Dendritic cell treated with granulocyte-macrophage colony-stimulating factor and Interleukin-4, amounts not matched to agents 40 ng/mL and 50 ng/mL, for 4 days (primary cell): ENCODE results near the gene SLC10A7.

Experiments
- H3K27ac Mint-ChIP-seq: one replicate; pipeline ENCODE4 v1.8.0; 2022; ENCODE audit warnings: mild to moderate bottlenecking, mixed read lengths
- H3K27me3 Mint-ChIP-seq: one replicate; pipeline ENCODE4 v1.8.0; 2022; ENCODE audit warnings: mild to moderate bottlenecking, mixed read lengths
- H3K36me3 Mint-ChIP-seq: one replicate; pipeline ENCODE4 v1.8.0; 2022; ENCODE audit warnings: low read depth, mixed read lengths
- H3K4me1 Mint-ChIP-seq: one replicate; pipeline ENCODE4 v1.8.0; 2022; ENCODE audit warnings: low read depth, mixed read lengths
- H3K4me3 Mint-ChIP-seq: one replicate; pipeline ENCODE4 v1.8.0; 2022; ENCODE audit warnings: mild to moderate bottlenecking, moderate library complexity, mixed read lengths
- H3K9me3 Mint-ChIP-seq: one replicate; pipeline ENCODE4 v1.8.0; 2022; ENCODE audit warnings: mixed read lengths
- intact Hi-C: fragments of 100-400 bp; cut with micrococcal nuclease; formaldehyde crosslinking; loops from one replicate; pipeline ENCODE4 v1.15.0; 2022

Gene SLC10A7

DNA sequence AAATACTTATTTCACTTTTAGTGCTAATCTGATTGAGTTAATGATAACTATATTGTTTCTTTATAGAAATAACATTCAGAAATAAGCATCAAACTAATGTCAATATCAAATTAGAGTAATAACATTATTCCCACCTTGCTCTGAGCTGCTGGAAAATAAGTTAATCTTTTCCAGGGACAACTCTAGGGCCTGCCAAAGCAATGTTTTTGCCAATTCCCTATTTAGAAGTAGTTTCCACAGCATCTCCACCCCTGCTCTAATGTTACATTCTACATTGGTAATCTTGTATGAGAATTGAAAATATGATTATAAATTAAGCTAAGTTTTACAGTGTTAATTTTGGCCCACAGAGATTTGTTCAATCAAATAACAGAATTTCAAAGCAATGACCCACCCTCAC lies 239.1 kb downstream of the SLC10A7 start:
- Mint-ChIP-seq H3K27me3 (no peaks in the 10 kb centered on the region), H3K9me3 (no peaks in the 10 kb centered on the region), H3K4me3 (no peak overlapping the region), H3K36me3 (no peaks in the 10 kb centered on the region), H3K27ac (no peak overlapping the region), H3K4me1 (no peaks in the 10 kb centered on the region)
- intact Hi-C loops: no loop called here

DNA sequence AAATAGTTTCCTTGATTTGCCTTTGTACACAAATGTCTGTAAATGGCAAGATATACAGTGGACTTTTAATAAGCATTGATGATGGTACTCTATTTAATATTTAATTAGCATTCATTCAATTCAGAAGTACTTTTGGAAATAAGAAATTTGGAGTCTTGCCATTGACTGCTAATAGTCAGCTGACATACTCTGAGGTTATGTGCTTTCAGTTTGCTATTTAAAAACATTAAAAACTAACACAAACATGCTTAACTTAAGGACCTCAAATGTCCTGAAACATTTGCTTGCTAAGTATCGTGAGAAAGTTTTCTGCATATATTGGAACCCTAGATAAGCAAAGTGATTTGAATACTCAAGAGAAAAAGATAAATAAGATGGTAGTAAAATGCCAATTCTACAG lies 242.8 kb downstream of the SLC10A7 start:
- H3K27ac Mint-ChIP-seq: no peak overlapping the region
- H3K4me1 Mint-ChIP-seq: peaks cover 6% of the 10 kb centered on the region
- intact Hi-C loops: no loop called here
- H3K9me3 Mint-ChIP-seq: no peaks in the 10 kb centered on the region
- no peak overlapping the region for H3K4me3 Mint-ChIP-seq
- H3K27me3 Mint-ChIP-seq: no peaks in the 10 kb centered on the region
- H3K36me3 Mint-ChIP-seq: no peaks in the 10 kb centered on the region

DNA sequence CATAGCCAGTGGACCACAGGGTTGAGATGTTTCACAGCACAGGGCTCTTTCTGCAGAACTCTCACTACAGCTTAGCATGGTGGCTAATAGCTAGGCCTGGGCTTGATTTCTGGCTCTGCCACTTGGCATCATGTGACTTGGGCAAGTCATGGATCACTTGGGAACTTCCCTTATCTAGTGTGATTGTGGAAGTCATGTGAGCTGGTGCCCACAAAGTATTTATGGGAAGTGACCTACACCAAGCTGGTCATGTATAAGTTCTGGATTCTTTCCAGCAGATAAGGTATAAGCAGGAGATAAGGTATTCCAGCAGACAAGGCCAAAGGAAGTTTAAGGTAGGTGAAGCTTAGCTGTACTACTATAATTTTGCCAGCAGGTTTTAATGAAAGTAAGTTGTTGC lies 246.4 kb downstream of the SLC10A7 start:
- intact Hi-C loops: no loop called here
- Mint-ChIP-seq H3K27me3 (no peaks in the 10 kb centered on the region), H3K27ac (no peak overlapping the region), H3K36me3 (no peaks in the 10 kb centered on the region), H3K4me1 (peaks cover 6% of the 10 kb centered on the region), H3K4me3 (no peak overlapping the region), H3K9me3 (no peaks in the 10 kb centered on the region)

DNA sequence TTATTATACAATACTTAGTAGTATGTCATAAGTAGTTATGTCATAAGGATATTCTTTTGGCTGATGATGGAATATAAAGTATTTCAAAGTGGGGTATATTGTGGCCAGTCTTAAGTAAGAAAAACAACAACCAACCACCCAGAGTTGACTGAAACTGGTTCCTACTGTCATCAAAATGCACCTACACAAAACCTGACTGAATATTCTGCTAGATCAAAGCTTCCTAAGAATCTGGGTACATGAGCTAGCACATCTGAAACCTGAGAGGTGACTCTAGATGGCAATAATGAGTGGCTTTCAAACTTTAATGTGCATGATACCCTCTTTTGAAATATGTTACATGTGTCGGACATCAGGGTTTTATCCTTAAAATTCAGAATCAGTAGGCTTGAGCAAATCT lies 247.0 kb downstream of the SLC10A7 start:
- H3K4me3 Mint-ChIP-seq: no peak overlapping the region
- no peaks in the 10 kb centered on the region for H3K36me3 Mint-ChIP-seq
- no peaks in the 10 kb centered on the region for H3K9me3 Mint-ChIP-seq
- H3K27ac Mint-ChIP-seq: no peak overlapping the region
- peaks cover 6% of the 10 kb centered on the region for H3K4me1 Mint-ChIP-seq
- no peaks in the 10 kb centered on the region for H3K27me3 Mint-ChIP-seq
- intact Hi-C loops: no loop called here

DNA sequence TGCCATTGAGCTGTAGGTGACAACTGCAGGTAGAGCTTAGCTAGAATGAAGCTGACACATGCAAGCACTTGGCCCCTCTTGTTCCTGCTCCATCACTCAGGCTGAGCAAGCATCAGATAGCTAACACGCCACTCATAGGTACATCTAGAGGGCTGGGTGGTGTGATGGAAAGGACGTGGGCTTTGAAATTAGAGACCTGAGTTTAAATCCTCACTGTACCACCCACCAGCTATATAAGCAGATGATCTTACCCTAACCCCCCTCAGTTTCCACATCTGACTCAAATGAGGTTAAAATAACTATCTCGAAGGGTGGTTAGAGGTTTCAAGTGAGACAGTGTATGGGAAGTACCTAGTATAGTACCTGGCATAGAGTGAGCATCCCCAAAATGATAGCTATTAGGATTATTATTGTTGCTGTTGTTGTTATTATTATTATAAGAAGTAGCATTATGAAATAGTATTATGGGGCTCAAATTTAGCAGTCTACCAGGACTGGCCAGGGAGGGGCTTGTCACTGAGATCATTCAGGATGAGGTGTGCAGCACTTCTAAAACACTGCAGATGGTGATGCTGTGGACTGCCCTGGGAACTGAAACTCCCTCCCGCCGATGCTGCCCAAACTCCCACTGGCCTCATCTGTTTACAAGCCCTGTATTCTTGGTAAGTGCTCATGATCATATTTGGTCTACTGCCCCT lies 248.4 kb downstream of the SLC10A7 start:
- H3K4me1 Mint-ChIP-seq: peaks cover 6% of the 10 kb centered on the region
- no peaks in the 10 kb centered on the region for H3K27me3 Mint-ChIP-seq
- H3K9me3 Mint-ChIP-seq: no peaks in the 10 kb centered on the region
- H3K36me3 Mint-ChIP-seq: no peaks in the 10 kb centered on the region
- no peak overlapping the region for H3K27ac Mint-ChIP-seq
- intact Hi-C loops: no loop called here
- H3K4me3 Mint-ChIP-seq: no peak overlapping the region

DNA sequence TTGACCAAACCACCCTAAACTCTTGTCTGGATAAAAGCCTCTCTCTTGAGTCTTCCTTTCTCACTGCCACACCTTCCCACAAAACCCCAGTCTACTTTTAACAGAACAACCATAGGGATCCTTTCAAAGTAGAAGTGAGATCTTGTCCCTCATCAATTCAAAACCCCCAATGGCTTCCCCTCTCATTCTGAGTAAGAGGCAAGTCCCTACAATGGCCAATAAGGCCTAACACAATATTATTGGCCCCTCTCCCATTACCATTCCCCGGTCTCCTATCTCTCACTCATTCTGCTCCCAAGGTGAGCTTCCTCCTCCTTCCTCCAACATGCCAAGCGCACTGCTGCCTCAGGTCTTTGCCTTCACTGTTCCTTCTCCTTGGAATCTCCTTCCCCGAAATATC lies 250.3 kb downstream of the SLC10A7 start:
- no peaks in the 10 kb centered on the region for H3K27me3 Mint-ChIP-seq
- no peaks in the 10 kb centered on the region for H3K9me3 Mint-ChIP-seq
- no peaks in the 10 kb centered on the region for H3K36me3 Mint-ChIP-seq
- H3K27ac Mint-ChIP-seq: no peak overlapping the region
- peaks cover under 1% of the 10 kb centered on the region for H3K4me1 Mint-ChIP-seq
- no peak overlapping the region for H3K4me3 Mint-ChIP-seq
- intact Hi-C loops: no loop called here

DNA sequence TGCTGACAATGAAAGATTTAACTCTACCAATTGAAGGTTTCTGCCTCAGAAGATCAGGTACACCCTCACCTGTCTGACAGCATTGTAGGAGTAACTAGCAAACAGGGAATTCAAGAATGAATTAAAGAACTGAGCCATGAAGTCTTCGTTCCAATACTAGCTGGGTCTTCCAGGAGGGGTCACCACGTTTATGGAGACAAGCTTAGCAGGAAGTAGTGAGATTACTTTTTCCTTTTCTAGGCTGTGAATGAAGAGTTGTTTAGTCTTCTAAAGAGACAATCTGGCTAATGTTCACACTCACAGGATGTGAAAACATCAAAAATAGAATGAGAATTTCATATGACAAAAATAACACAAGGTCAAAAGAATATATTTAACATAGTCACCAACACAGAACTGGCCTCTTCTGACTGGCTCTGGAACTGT lies 252.5 kb downstream of the SLC10A7 start:
- Mint-ChIP-seq H3K4me1 (no peaks in the 10 kb centered on the region), H3K4me3 (no peak overlapping the region), H3K27me3 (no peaks in the 10 kb centered on the region), H3K9me3 (no peaks in the 10 kb centered on the region), H3K36me3 (no peaks in the 10 kb centered on the region), H3K27ac (no peak overlapping the region)
- intact Hi-C loops: no loop called here

DNA sequence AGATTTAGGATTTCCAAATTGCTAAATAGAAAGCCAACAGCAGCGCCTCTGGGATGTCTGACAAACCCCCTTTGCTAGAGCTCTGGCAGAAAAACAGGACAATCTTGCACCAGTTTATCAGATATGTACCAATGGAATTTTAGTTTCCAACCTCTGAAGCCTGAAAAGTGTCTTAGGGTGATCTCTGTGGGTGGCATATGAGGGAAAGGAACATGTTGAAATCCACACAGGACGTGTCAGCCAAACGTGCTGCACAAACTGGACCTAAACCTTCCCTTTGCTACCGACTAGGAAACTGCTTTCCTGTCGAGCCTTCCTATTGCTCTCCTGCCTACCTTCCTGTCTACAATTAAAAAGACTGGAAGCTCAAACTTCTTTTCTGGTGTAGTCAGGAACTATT lies 253.9 kb downstream of the SLC10A7 start:
- Mint-ChIP-seq H3K27me3 (no peaks in the 10 kb centered on the region), H3K9me3 (no peaks in the 10 kb centered on the region), H3K4me3 (no peak overlapping the region), H3K4me1 (no peaks in the 10 kb centered on the region), H3K36me3 (peaks cover 3% of the 10 kb centered on the region), H3K27ac (no peak overlapping the region)
- intact Hi-C loops: no loop called here

DNA sequence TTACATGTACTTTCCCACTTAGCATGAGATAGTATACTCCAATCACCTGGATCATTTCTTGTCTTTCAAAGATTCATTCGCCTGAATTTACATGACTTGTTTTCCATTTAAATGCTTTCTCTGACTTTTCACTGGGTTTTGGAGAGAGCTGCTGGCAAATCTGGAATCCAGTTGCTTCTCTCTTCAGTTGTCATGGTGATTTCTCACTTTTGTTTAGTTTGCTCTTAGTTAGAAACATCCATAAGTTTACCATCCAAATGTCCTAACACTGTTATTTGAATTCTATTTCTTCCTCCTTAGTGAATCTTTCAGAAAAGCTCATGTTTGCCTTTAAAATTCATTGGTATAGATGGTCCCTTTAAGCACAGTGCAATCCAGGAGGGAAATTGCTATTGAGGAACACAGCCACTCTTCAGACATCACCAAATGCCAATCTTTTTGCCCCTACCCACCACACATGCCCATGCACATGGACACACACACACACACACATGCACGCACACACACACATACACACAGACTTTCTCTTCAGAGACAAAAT lies 255.7 kb downstream of the SLC10A7 start:
- no peaks in the 10 kb centered on the region for H3K9me3 Mint-ChIP-seq
- no peak overlapping the region for H3K27ac Mint-ChIP-seq
- no peaks in the 10 kb centered on the region for H3K27me3 Mint-ChIP-seq
- H3K4me1 Mint-ChIP-seq: no peaks in the 10 kb centered on the region
- H3K4me3 Mint-ChIP-seq: no peak overlapping the region
- intact Hi-C loops: no loop called here
- peaks cover 6% of the 10 kb centered on the region for H3K36me3 Mint-ChIP-seq

DNA sequence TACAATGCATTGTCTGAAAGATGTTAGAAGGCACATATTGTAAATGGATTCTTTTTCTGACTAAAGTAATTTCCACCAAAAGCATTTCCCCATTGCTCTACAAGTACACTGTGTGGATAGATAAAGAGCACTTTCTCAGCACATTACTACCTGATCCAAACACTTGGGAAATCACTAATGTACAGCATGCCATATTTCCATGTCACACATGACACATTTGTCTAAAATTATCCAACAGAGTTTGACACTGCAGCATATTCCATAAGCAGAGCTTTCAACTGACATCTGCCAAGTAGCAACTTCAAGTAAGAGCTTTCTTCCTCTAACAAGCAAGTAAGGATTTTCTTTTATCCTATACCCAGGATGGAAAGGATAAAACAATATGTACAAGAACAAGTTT lies 257.9 kb downstream of the SLC10A7 start:
- H3K4me3 Mint-ChIP-seq: no peak overlapping the region
- H3K27ac Mint-ChIP-seq: no peak overlapping the region
- peaks cover 6% of the 10 kb centered on the region for H3K36me3 Mint-ChIP-seq
- intact Hi-C loops: no loop called here
- no peaks in the 10 kb centered on the region for H3K9me3 Mint-ChIP-seq
- H3K4me1 Mint-ChIP-seq: no peaks in the 10 kb centered on the region
- H3K27me3 Mint-ChIP-seq: no peaks in the 10 kb centered on the region

DNA sequence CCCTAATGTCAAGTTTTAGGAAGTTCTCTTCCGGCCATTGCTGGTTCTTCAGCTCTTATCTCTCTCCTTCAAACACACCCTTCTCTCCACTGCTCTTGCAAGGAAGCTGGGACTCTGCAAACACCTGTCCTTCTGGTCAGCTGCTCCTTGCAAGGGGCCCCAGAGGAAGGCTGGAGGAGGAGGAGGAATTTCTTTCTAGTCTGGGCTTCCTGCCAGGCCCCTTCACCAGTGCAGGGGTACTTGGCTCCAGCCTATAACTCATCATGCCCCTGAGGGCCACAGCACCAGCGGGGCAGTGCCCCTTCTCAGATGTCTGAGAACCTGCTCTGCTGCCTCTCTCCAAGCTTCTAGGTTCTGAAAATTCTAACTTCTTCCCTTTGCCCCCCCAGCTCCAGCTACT lies 260.7 kb downstream of the SLC10A7 start:
- H3K9me3 Mint-ChIP-seq: no peaks in the 10 kb centered on the region
- no peaks in the 10 kb centered on the region for H3K27me3 Mint-ChIP-seq
- no peak overlapping the region for H3K27ac Mint-ChIP-seq
- H3K4me3 Mint-ChIP-seq: no peak overlapping the region
- intact Hi-C loops: no loop called here
- H3K36me3 Mint-ChIP-seq: peaks cover 6% of the 10 kb centered on the region
- H3K4me1 Mint-ChIP-seq: no peaks in the 10 kb centered on the region

DNA sequence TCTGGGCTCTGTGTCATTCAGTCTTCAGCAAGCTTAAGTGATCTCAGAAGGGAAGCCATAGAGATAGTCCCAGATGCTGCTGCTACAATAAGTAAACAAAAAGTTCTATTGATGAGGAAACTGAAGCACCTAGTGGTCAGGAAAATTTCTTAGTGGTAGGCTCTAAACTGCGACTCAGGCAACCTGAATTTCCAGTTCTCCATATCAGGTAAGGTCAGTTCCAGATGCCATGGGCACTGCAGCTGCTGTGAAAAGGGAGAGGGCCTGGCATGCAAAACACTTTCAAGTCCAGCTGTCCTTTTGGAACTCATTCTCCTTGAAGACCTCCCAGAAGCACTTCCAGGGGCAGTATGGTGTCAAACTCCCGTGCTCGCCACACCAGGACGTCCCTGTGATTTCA lies 261.2 kb downstream of the SLC10A7 start:
- Mint-ChIP-seq H3K27ac (no peak overlapping the region), H3K36me3 (peaks cover 6% of the 10 kb centered on the region), H3K4me1 (no peaks in the 10 kb centered on the region), H3K27me3 (no peaks in the 10 kb centered on the region), H3K9me3 (no peaks in the 10 kb centered on the region), H3K4me3 (no peak overlapping the region)
- intact Hi-C loops: no loop called here

DNA sequence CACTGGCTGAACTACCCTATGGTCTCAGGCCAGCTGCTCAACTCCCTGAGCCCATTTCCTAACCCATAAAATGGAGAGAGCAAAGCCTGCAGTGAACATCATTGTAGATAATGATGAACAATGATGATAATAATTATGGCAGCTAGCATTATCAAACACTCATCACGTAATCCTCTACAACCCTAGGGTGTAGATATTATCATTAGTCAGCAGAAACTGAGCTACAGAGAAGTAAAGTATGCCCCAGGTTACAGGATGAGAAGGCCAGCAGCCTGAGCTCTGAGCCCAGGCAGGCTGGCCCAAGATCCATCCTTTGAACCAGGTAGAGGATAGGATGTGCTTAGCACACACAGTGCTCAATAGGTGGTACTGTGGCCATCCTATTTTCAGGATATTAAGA lies 264.2 kb downstream of the SLC10A7 start:
- intact Hi-C loops: no loop called here
- H3K4me3 Mint-ChIP-seq: no peak overlapping the region
- no peaks in the 10 kb centered on the region for H3K36me3 Mint-ChIP-seq
- H3K4me1 Mint-ChIP-seq: no peaks in the 10 kb centered on the region
- no peaks in the 10 kb centered on the region for H3K27me3 Mint-ChIP-seq
- no peak overlapping the region for H3K27ac Mint-ChIP-seq
- no peaks in the 10 kb centered on the region for H3K9me3 Mint-ChIP-seq

DNA sequence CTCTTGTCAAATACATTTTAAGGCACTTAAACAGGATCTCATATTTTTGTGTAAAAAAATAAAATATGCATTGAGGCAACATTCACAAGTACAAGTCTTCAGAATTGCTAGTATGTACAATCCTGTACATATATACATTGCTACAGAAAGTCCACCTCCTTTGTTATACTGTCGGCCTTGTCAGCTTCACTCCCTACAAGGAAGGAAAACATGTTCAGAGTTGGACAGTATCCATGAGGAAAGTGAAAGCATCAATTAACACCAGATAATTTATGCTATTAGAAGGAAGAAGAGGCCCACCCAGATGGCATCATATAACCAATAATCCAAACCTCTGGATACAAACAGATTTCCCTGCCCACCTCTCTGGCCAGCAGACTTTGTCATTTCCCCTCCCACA lies 265.4 kb downstream of the SLC10A7 start:
- H3K9me3 Mint-ChIP-seq: no peaks in the 10 kb centered on the region

DNA sequence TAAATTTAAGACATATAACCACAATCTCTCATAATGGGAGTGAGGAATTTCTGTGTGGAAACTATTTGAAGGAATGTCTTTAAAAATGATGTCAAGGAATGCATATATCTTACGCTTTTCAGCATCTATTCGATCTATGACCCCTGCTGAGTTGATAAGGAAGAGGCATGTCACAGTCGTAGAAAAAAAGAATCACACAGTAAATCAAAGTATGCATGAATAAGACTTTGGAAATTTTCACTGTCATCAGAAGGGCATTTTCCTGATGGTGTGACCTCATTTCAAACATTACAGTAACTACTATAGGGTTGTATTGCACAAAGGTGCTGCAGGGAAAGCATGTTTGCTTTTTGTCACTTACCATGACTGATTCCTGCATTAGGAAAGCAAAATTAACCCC lies 265.9 kb downstream of the SLC10A7 start:
- Mint-ChIP-seq H3K36me3 (no peaks in the 10 kb centered on the region), H3K4me1 (no peaks in the 10 kb centered on the region), H3K27me3 (no peaks in the 10 kb centered on the region), H3K9me3 (no peaks in the 10 kb centered on the region), H3K4me3 (no peak overlapping the region), H3K27ac (no peak overlapping the region)
- intact Hi-C loops: no loop called here

More for the DNA sequence above, 265.4 kb downstream of the SLC10A7 start:
- Mint-ChIP-seq H3K4me1 (no peaks in the 10 kb centered on the region), H3K27ac (no peak overlapping the region), H3K4me3 (no peak overlapping the region), H3K36me3 (no peaks in the 10 kb centered on the region), H3K27me3 (no peaks in the 10 kb centered on the region)
- intact Hi-C loops: no loop called here
